ENCODE data around the gene TRMT112.

TRMT112 gene

DNA sequence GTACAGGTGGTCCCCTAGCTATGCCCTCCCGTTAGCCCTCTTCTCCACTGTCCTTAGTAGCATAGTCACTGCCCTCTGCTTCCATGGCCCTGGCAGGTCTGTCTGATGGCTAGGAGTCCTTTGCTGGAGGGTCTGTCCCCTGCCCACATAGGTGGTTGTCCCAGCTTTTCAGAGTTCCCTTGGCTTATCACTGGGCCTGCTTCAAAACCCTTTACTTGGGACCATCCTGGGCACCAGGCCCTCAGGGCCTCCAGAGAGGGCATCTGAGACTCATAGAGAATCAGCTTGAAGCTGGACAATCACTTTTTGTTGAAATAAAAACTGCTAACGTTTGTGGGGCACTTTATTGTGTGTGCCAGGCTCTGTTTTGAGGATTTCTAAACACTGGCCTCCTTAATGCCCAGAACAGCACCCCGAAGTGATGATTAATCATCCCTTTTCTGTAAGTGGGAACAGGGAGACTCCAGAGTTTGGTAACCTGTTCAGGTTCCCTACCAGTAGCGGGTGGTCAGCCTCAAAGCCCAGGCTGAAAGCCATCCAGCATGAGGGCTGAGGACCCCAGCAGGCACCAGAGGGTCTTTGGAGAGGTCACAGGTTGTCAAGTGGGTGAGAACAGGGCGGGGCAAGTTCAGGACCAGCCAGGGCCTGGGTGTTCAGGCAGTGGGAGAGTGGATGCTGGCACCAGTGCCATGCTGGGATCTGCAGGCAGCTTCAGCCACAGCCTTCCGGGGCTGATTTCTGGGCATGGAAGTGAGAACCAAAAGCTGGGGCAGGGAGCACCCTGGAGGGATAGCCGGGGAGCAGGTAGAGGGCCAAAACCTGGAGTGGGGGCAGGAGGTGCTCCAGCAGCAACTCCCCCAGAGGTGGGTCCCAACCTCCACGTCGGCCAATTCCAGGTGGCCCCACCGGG, 26.8 kb downstream of the TRMT112 start:
- DNase-seq, result no peak

DNA sequence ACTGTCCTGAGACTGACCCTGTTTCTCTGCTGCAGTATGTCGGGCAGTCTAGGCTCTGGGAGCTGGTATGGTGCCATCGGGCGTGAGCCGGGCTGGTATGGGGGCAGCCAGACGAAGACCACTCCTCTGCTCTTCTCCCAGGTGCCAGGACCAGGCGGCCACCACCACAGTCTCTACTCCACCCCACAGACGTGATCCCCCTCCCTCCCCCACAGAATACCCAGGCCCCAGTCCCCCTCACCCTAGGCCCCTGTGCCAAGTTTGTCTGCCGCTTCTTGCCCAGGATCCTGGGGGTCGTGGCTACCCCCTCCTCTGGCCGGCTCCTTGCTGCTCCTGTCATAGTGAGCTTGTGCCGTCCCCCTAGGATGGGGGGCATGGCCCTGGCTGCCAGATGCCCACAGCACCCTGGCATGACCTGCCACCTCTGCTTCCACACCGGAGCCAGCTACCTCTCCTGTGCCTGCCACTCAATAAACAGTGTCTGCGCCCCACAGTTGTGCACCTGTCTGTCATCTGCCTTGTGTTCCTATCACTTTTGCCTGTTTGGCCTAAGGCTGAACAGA, 28.3 kb downstream of the TRMT112 start:
- DNase-seq, result no peak

- DNase-seq, result no peak
These were observed 29.0 kb downstream of the TRMT112 start for GRCh38 chr11:64288353-64288750.

DNA sequence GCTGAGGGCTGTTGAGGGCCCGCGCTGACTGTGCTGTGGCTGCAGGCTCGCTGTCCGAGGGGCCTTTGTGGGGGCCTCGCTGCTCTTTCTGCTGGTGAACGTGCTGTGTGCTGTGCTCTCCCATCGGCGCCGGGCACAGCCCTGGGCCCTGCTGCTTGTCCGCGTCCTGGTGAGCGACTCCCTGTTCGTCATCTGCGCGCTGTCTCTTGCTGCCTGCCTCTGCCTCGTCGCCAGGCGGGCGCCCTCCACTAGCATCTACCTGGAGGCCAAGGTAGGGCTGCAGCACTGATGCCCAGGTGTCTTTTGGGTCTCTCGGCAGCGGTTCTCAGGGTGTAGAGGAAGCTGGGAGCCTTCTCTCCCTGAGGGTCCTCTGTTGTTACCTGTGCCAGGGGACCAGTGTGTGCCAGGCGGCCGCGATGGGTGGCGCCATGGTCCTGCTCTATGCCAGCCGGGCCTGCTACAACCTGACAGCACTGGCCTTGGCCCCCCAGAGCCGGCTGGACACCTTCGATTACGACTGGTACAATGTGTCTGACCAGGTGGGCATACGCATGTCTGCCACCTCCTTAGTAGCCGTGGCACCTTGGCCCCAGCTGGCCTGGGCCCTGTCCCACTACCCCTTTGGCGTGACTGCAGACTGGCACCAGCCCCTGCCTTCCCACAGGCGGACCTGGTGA, 29.5 kb downstream of the TRMT112 start:
- no peak for DNase-seq

GRCh38 chr11:64286801-64287159, 30.6 kb downstream of the TRMT112 start:
- DNase-seq, result no peak

DNA sequence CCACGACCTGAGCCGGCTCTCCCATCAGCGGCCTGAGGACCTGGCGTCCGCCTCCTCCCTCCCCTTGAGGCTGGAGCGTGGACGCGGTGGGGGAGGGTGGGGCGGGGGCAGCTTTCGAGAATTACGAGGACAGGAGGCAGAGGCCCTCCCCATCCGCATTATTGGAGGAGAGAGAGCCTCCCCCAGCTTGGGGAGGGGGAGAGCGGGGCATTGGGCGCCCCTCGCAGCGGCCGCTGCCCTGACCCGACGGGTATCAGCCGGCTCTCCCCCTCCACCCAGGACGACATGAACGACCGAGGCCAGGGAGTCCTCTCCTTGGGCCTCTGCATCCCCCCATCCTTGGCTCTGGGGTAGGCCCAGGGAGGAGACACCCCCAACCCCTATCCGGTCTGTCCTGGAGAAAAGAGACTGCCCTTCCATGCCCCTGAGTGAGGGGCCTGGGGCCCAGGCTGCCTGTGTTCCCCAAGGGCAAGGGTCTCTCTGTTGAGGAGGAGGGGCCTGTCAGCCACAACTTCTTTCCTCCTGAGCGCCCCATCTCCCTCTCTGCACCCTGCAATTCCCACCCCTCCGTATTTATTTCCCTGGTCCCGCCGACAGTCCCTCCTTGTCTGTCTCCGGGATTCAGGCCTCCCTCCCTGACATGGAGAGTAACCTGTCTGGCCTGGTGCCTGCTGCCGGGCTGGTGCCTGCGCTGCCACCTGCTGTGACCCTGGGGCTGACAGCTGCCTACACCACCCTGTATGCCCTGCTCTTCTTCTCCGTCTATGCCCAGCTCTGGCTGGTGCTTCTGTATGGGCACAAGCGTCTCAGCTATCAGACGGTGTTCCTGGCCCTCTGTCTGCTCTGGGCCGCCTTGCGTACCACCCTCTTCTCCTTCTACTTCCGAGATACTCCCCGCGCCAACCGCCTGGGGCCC, 31.2 kb downstream of the TRMT112 start:
- DNase-seq, result no peak

- peak; percentile 86 for DNase-seq
These were observed 32.1 kb downstream of the TRMT112 start, which contains the start of gene GPR137 for GRCh38 chr11:64284962-64285884. GPR137 (plus strand) TSS chr11:64285848; CDS start chr11:64286525, 677 bp downstream.

DNA sequence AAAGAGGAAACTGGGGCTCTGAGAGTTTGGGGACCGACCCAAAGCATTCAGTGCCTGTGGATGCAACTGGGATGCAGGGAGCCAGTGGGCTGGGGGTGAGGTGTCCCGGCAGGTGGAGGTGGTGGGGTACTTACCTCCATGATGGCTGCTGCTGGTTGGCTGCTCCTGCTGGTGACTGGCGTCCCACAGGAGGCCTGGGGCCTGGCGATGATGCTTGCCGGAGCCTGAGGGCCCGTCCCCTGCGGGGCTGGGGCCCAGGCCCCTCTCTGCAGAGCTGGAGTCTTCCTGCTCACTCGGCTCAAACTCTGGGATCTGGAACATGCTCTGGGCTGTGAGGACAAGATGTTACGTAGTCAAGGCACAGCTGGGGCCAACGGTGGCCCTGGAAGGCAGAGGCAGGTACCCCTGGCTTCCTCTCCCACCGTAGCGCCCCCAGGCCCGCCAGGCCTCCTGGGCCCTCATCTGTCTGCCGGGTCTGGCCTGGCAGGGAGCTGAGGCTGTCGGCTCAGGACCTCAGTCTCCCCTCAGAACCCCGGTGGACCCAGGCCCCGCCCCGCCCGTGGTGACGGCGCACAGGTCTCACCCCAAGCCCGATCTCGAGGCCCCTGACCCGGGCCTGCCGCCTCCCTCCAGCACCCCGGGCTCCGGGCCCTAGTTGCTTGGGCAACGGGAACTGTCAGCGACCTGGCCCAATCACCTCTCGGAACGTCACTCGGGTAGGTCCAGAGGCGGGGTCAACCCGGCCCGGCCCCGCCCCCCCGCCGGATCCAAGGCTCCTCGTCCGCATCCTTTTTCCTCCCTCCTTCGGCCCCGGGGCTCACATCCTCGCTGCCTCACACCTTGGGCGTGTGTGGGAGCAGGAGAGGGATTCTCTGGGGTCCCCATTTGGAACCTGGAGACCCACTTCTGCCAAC, 33.1 kb downstream of the TRMT112 start, which contains the start of gene BAD:
Gene BAD, minus strand, starts transcription at position 618 of the 914 bp plus-strand sequence. Its CDS starts 297 bp downstream, at position 321.
- DNase-seq, result peak; percentile 92

DNA sequence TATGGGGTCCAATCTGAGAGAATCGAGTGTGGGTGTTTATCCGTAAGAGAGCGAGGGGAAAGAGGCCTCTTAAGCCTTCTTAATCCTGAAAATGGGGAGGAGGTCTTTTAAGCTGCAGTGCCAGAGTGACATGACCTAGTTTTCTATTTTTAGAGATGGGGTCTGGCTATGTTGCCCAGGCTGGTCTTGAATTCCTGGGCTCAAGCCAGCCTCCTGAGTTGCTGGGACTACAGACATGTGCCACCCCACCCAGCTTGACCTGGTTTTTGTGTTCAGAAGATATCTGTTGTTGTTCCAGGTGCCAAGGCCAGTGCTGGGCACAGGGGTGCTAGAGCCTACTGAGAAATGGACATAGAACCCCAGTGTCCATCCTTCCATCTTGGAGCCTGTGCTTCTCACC, 34.3 kb downstream of the TRMT112 start:
- DNase-seq, result no peak

DNA sequence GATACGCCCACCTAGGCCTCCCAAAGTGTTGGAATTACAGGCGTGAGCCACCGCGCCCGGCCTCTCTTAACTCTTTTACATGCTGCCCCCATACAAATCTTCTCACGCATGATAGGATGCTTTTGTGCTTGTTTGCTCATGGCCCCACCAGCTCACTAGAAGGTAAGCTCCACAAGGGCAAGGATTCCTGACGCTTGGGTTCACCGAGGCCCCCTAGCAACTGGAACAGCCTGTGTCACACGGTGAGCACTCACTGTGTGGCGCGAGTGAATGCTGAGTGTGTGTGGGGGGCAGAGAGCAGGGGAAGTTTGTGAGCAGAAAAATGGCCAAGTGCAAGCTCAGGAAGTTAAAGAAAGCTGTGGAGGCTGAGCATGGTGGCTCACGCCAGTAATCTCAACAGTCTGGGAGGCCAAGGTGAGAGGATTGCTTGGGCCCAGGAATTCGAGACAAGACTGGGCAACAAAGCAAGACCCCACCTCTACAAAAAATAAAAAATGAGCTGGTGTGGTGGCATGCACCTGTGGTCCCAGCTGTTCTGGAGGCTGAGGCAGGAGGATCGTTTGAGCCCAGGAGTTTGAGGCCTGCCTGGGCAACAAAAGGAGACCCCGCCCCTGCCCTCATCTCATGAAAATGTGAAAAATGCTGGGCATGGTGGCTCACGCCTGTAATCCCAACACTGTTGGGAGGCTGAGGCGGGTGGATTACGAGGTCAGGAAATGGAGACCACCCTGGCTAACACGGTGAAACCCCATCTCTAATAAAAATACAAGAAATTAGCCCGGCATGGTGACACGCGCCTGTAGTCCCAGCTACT, 35.2 kb downstream of the TRMT112 start:
- no peak for DNase-seq

- DNase-seq, result no peak
These were observed 38.7 kb downstream of the TRMT112 start for GRCh38 chr11:64278576-64279190.

DNA sequence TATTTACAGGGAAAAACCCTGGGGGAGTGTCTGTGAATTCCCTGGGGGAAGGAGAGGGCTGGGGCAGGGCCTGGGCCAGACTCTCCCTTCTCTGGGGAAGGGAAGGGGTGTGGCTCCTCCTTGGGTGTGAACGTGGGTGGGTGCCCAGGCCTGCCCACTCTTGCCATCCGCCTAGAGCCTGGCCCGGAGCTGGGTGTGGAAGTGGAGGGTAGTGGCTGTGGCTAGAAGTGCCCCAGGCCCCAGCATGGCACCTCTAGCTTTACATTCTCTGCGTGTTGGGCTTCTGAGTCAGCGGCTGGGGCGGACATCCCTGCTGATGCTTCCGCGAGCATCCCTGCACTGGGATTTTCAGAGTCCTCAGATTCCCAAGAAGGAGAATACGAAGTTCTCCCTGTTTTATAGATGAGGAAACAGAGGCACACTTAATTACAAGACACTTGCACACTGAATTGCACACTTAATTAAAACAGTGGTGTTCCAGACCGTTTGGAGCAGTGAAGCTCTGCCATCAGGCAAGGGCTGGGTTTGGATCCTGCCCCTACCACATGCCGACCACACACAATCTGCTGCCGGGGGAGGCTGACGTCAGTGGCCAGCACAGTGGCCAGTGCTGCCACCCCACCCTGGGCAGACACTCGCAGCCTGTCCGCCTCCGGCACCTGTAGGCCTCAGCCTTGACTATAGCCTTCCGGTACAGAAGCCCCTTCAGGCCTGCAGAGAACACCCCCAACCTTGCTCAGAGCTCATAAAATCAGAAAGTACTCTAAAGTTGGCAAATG, 40.5 kb downstream of the TRMT112 start:
- DNase-seq, result peak; percentile 94

- DNase-seq, result no peak
These were observed 41.5 kb downstream of the TRMT112 start for GRCh38 chr11:64275841-64276240.

- DNase-seq, result no peak
These were observed 42.1 kb downstream of the TRMT112 start for GRCh38 chr11:64275031-64275800.

DNA sequence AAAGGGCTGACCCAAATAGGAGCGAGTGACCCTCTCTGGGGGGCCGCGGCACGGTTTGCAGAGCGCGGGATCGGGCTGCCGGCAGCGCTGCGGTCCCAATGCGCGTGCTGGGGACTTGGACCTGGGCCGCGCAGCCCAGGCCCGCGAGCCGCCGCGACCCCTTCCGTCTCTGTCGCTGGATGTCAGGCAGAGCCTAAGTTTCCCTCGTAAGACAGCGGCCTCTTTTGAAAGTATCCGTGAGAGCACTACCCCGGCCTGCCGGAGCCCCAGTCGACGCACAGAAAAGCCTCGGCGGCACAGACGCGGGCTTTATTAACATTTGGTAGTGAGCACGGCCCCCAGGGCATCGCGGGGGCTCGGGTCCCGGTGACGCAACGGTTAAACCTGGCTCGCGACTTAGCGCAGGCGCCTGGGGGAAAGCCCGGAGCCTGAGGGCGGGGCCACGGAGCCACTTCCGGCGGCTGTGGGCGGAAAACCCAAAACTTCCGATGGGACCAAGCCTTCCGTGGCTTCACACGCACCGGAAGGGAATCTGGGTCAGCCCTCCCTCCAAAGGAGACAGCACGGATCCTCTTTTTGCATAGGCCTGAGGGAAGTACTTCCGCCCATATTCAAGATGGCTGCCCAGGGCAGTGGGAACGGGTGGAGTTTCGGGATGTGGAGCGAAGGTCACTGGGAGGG, 47.7 kb downstream of the TRMT112 start:
- peak; percentile 99 for DNase-seq

- no peak for DNase-seq
These were observed 48.3 kb downstream of the TRMT112 start for GRCh38 chr11:64268893-64269539.
